ENCODE data around the gene TSC2. TPM values are rescaled to one million over a fixed set of nuclear protein-coding genes. Genes with fewer than 3 reads are reported as not detected.

TSC2 gene
- total RNA-seq, 1 experiment from 2014 or later = 59.3 TPM

DNA sequence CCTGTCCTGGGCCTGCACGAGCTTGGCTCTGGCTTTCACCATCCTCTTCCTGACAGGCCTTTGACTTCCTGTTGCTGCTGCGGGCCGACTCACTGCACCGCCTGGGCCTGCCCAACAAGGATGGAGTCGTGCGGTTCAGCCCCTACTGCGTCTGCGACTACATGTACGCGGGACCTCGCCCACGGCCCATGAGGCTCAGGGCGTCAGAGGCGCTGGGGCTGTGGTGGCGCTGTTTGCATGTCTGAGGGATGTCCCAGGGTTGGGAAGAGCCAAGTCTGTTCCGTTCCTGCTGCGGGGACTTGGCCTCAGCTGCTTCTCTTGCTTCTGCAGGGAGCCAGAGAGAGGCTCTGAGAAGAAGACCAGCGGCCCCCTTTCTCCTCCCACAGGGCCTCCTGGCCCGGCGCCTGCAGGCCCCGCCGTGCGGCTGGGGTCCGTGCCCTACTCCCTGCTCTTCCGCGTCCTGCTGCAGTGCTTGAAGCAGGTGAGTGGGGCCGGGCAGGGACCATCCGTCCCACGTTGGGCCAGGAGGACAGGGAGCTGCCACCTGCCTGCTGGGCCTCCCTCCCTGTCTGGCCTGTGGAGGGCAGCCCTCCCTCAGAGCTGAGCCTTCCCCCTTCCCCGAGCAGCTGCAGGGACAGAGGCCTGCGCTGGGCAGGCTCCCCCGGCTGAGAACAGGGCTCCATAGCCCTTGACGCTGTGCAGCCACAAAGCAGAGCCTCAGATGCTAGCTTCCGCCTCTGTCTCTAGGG lies 23.8 kb downstream of the TSC2 start:
- Histone ChIP-seq H3K36me3 (ENCODE audit: low read depth, low read length) (no peaks in the 10 kb centered on the region; the same call in 1 of the 2 replicates), H2AFZ (ENCODE audit: low read length) (no peak overlapping the region), H3K9me2 (replicated peaks; ENCODE audit: low read length) (no peaks in the 10 kb centered on the region), H3K27me3 (ENCODE audit: low read length) (no peaks in the 10 kb centered on the region), H3K79me2 (ENCODE audit: low read length) (no peaks in the 10 kb centered on the region), H3F3A (ENCODE audit: low read length, unreplicated experiment) (no peaks in the 10 kb centered on the region), H3K9ac (ENCODE audit: low read length) (no peak overlapping the region), H3K27ac (ENCODE audit: low read length) (no peak overlapping the region), H3K4me3 (ENCODE audit: low read length) (no peak overlapping the region), H3K9me3 (ENCODE audit: low read length) (no peaks in the 10 kb centered on the region), H3K4me1 (ENCODE audit: insufficient read depth, low read length) (no peaks in the 10 kb centered on the region), H3K4me2 (ENCODE audit: low read length) (no peak overlapping the region), H4K20me1 (ENCODE audit: low read length) (no peaks in the 10 kb centered on the region)
- CTCF ChIA-PET = no interaction called here
- ATAC-seq = no peak; the same call in 1 of the 2 replicates
- no TSS peak for BruUV-seq (replicated peaks)
- no peak for DNase-seq
- intact Hi-C loops (cut with micrococcal nuclease) = no loop called here
- POLR2A ChIA-PET (ENCODE audit: unreplicated experiment) = no interaction called here
- TF ChIP-seq, protein P1, sequence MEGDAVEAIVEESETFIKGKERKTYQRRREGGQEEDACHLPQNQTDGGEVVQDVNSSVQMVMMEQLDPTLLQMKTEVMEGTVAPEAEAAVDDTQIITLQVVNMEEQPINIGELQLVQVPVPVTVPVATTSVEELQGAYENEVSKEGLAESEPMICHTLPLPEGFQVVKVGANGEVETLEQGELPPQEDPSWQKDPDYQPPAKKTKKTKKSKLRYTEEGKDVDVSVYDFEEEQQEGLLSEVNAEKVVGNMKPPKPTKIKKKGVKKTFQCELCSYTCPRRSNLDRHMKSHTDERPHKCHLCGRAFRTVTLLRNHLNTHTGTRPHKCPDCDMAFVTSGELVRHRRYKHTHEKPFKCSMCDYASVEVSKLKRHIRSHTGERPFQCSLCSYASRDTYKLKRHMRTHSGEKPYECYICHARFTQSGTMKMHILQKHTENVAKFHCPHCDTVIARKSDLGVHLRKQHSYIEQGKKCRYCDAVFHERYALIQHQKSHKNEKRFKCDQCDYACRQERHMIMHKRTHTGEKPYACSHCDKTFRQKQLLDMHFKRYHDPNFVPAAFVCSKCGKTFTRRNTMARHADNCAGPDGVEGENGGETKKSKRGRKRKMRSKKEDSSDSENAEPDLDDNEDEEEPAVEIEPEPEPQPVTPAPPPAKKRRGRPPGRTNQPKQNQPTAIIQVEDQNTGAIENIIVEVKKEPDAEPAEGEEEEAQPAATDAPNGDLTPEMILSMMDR (conservative IDR thresholded peaks at IDR 0.05; ENCODE audit: low read depth, low read length) = no peak
- no peak for TF ChIP-seq EZH2phosphoT487 (IDR thresholded peaks at IDR 0.05; ENCODE audit: borderline replicate concordance, low read length)
- TF ChIP-seq EZH2 (IDR thresholded peaks at IDR 0.05; ENCODE audit: low read length, unreplicated experiment) = no peak

DNA sequence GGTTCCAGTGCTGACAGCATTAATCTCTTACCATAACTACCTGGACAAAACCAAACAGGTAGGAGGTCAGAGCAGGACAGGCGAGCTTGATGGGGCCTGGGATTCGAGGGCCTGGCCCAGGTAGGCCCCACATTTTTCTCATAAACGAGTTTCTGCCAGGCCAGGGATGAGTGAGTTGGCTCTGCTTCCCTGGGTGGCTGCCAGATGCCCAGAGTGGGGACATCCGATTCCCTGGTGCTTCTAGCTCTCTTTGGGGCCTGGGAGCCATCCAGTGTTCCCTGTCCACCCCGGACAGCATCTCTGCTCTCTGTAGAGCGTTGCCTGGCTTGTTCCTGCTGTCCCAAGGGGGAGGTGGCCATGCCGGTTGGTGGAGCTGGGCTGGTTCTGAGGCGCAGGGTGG lies 25.1 kb downstream of the TSC2 start:
- Histone ChIP-seq H3K27me3 (ENCODE audit: low read length) (no peaks in the 10 kb centered on the region), H3K79me2 (ENCODE audit: low read length) (no peaks in the 10 kb centered on the region), H3K9me3 (ENCODE audit: low read length) (no peaks in the 10 kb centered on the region), H2AFZ (ENCODE audit: low read length) (no peak overlapping the region), H3K27ac (ENCODE audit: low read length) (no peak overlapping the region), H3K4me1 (ENCODE audit: insufficient read depth, low read length) (no peaks in the 10 kb centered on the region), H3K9me2 (replicated peaks; ENCODE audit: low read length) (no peaks in the 10 kb centered on the region), H3K9ac (ENCODE audit: low read length) (no peak overlapping the region), H4K20me1 (ENCODE audit: low read length) (no peaks in the 10 kb centered on the region), H3K4me2 (ENCODE audit: low read length) (no peak overlapping the region), H3K36me3 (ENCODE audit: low read depth, low read length) (no peaks in the 10 kb centered on the region; the same call in 1 of the 2 replicates), H3K4me3 (ENCODE audit: low read length) (no peak overlapping the region), H3F3A (ENCODE audit: low read length, unreplicated experiment) (no peaks in the 10 kb centered on the region)
- TF ChIP-seq EZH2 (IDR thresholded peaks at IDR 0.05; ENCODE audit: low read length, unreplicated experiment) (no peak), EZH2phosphoT487 (IDR thresholded peaks at IDR 0.05; ENCODE audit: borderline replicate concordance, low read length) (no peak)
- TF ChIP-seq, protein P1 (conservative IDR thresholded peaks at IDR 0.05; ENCODE audit: low read depth, low read length) = no peak
- intact Hi-C loops (cut with micrococcal nuclease) = no loop called here
- ChIA-PET POLR2A (ENCODE audit: unreplicated experiment) (no interaction called here), CTCF (no interaction called here)
- BruUV-seq (replicated peaks) = no TSS peak
- DNase-seq (no peak), ATAC-seq (no peak)

DNA sequence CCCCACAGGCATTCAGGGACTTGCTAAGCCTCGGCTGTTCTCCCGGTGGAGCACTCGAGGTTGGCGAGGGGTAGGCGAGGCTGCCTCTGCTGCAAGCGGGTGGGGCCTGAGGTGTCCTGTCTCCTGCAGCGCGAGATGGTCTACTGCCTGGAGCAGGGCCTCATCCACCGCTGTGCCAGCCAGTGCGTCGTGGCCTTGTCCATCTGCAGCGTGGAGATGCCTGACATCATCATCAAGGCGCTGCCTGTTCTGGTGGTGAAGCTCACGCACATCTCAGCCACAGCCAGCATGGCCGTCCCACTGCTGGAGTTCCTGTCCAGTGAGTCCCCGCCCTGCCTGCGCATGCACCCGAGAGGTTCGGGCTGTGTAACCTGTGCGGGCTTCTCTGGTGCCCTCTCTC lies 26.3 kb downstream of the TSC2 start:
- Histone ChIP-seq H3K9ac (ENCODE audit: low read length) (no peak overlapping the region), H3K4me2 (ENCODE audit: low read length) (no peak overlapping the region), H3K36me3 (ENCODE audit: low read depth, low read length) (no peaks in the 10 kb centered on the region; the same call in 1 of the 2 replicates), H4K20me1 (ENCODE audit: low read length) (no peaks in the 10 kb centered on the region), H3K4me3 (ENCODE audit: low read length) (no peak overlapping the region), H3K9me3 (ENCODE audit: low read length) (no peaks in the 10 kb centered on the region), H3K9me2 (replicated peaks; ENCODE audit: low read length) (no peaks in the 10 kb centered on the region), H3F3A (ENCODE audit: low read length, unreplicated experiment) (no peaks in the 10 kb centered on the region), H3K79me2 (ENCODE audit: low read length) (no peaks in the 10 kb centered on the region), H3K27ac (ENCODE audit: low read length) (no peak overlapping the region), H3K27me3 (ENCODE audit: low read length) (no peaks in the 10 kb centered on the region), H2AFZ (ENCODE audit: low read length) (no peak overlapping the region), H3K4me1 (ENCODE audit: insufficient read depth, low read length) (no peaks in the 10 kb centered on the region)
- DNase-seq (no peak), ATAC-seq (no peak)
- POLR2A ChIA-PET (ENCODE audit: unreplicated experiment) = no interaction called here
- BruUV-seq (replicated peaks) = no TSS peak
- intact Hi-C loops (cut with micrococcal nuclease) = no loop called here
- no peak for TF ChIP-seq EZH2 (IDR thresholded peaks at IDR 0.05; ENCODE audit: low read length, unreplicated experiment)
- TF ChIP-seq, protein P1 (conservative IDR thresholded peaks at IDR 0.05; ENCODE audit: low read depth, low read length) = no peak
- no peak for TF ChIP-seq EZH2phosphoT487 (IDR thresholded peaks at IDR 0.05; ENCODE audit: borderline replicate concordance, low read length)
- CTCF ChIA-PET = no interaction called here

Data from PC-3 (cell line).